HEK293 (cell line): Measurements from ENCODE around the gene UGT1A9.

Experiments used
- CTCF ChIA-PET: fragments of 350-600 bp; formaldehyde crosslinking; extraction: SDS; loops from one replicate; lab custom pipeline; 2021; ENCODE audit warnings: antibody characterized with exemption; lab: Yijun Ruan, JAX
- POLR2A ChIA-PET: fragments of 300-600 bp; formaldehyde crosslinking; extraction: SDS; loops from one replicate; lab custom pipeline; 2020; ENCODE audit warnings: antibody characterized with exemption, inconsistent platforms; lab: Yijun Ruan, JAX
- H3K27ac ChIP-seq: fragments of 200-500 bp; sonication (Bioruptor generic); 2 replicates; pipeline ENCODE4 v1.5.1; 2014; ENCODE audit warnings: low read depth, low read length, control low read depth, inconsistent platforms; ENCODE audit errors: extremely low read depth
- H3K36me3 ChIP-seq, 2 experiments: fragments of 200-500 bp in 1 of 2; sonication (Bioruptor generic) in 1 of 2; 1 replicate in 1 of 2; 2 replicates in 1 of 2; pipeline ENCODE4 v1.5.1; 2014 to 2017; ENCODE audit warnings: inconsistent platforms in 2 of 2, low read length in 2 of 2; ENCODE audit not compliant: control insufficient read depth in 2 of 2, insufficient read depth in 1 of 2
- H3K4me1 ChIP-seq: fragments of 200-500 bp; sonication (Bioruptor generic); 2 replicates; pipeline ENCODE4 v1.5.1; 2014; ENCODE audit warnings: mild to moderate bottlenecking, low read length, inconsistent platforms; ENCODE audit not compliant: control insufficient read depth, insufficient read depth
- H3K4me3 ChIP-seq: 2 replicates; pipeline ENCODE4 v1.5.1; 2011; ENCODE audit warnings: low read depth, mild to moderate bottlenecking, control low read depth, low read length, moderate library complexity
- H3K9me3 ChIP-seq: fragments of 200-500 bp; sonication (Bioruptor generic); 2 replicates; pipeline ENCODE4 v1.5.1; 2014; ENCODE audit warnings: low read depth, low read length, inconsistent platforms; ENCODE audit not compliant: control insufficient read depth, insufficient read depth
- IKZF3 ChIP-seq: fragments of 450-650 bp; IDR thresholded peaks from 2 replicates; pipeline ENCODE4 v1.5.0; 2018; ENCODE audit warnings: missing biosample characterization, mild to moderate bottlenecking, missing genetic modification characterization, moderate library complexity
- KLF10 ChIP-seq: fragments of 450-650 bp; IDR thresholded peaks from 2 replicates; pipeline ENCODE4 v1.5.1; 2018; ENCODE audit warnings: missing biosample characterization, mild to moderate bottlenecking, missing genetic modification characterization
- MEIS1 ChIP-seq: sonication (generic); formaldehyde crosslinking; IDR thresholded peaks from 2 replicates; pipeline ENCODE4 v1.8.1; 2022; ENCODE audit warnings: missing genetic modification reagents, mild to moderate bottlenecking, borderline replicate concordance
- MZF1 ChIP-seq: fragments of 450-650 bp; formaldehyde crosslinking; IDR thresholded peaks from 2 replicates; pipeline ENCODE4 v1.5.1; 2017; ENCODE audit warnings: missing biosample characterization, missing genetic modification characterization, borderline replicate concordance
- PRDM1 ChIP-seq: fragments of 450-650 bp; formaldehyde crosslinking; IDR thresholded peaks from 2 replicates; pipeline ENCODE4; 2016; ENCODE audit warnings: missing biosample characterization, missing genetic modification characterization
- SCRT2 ChIP-seq: fragments of 450-650 bp; formaldehyde crosslinking; IDR thresholded peaks from 2 replicates; pipeline ENCODE4 v1.5.1; 2016; ENCODE audit warnings: missing biosample characterization, missing genetic modification characterization
- ZBTB7A ChIP-seq: fragments of 450-650 bp; formaldehyde crosslinking; IDR thresholded peaks from 2 replicates; pipeline ENCODE4 v1.5.1; 2016; ENCODE audit warnings: low read depth, missing biosample characterization, missing genetic modification characterization
- ZFHX2 ChIP-seq: fragments of 450-650 bp; formaldehyde crosslinking; conservative IDR thresholded peaks from 2 replicates; pipeline ENCODE4 v1.5.1; 2016; ENCODE audit warnings: missing biosample characterization, missing genetic modification characterization
- ZNF112 ChIP-seq: fragments of 450-650 bp; formaldehyde crosslinking; IDR thresholded peaks from 2 replicates; pipeline ENCODE4 v1.5.0; 2017; ENCODE audit warnings: missing biosample characterization, missing genetic modification characterization
- ZNF223 ChIP-seq: fragments of 450-650 bp; formaldehyde crosslinking; IDR thresholded peaks from 2 replicates; pipeline ENCODE4 v1.5.1; 2016; ENCODE audit warnings: missing biosample characterization, missing genetic modification characterization
- ZNF302 ChIP-seq: fragments of 450-650 bp; formaldehyde crosslinking; IDR thresholded peaks from 2 replicates; pipeline ENCODE4 v1.5.1; 2016; ENCODE audit warnings: missing biosample characterization, missing genetic modification characterization, low read depth
- ZNF37A ChIP-seq: fragments of 450-650 bp; IDR thresholded peaks from 2 replicates; pipeline ENCODE4 v1.5.1; 2018; ENCODE audit warnings: missing biosample characterization, missing genetic modification characterization
- ZNF426 ChIP-seq: fragments of 450-650 bp; formaldehyde crosslinking; IDR thresholded peaks from 2 replicates; pipeline ENCODE4 v1.5.1; 2017; ENCODE audit warnings: missing biosample characterization, missing genetic modification characterization, mild to moderate bottlenecking, inconsistent platforms, moderate library complexity
- ZNF530 ChIP-seq: fragments of 450-650 bp; formaldehyde crosslinking; IDR thresholded peaks from 2 replicates; pipeline ENCODE4 v1.5.1; 2016; ENCODE audit warnings: low read depth, missing biosample characterization, missing genetic modification characterization
- ZNF621 ChIP-seq: fragments of 450-650 bp; formaldehyde crosslinking; IDR thresholded peaks from 2 replicates; pipeline ENCODE4 v1.5.1; 2017; ENCODE audit warnings: missing biosample characterization, missing genetic modification characterization
- ZNF629 ChIP-seq: fragments of 450-650 bp; formaldehyde crosslinking; IDR thresholded peaks from 2 replicates; pipeline ENCODE4 v1.5.1; 2017; ENCODE audit warnings: missing biosample characterization, missing genetic modification characterization
- ZNF654 ChIP-seq: fragments of 450-650 bp; formaldehyde crosslinking; IDR thresholded peaks from 2 replicates; pipeline ENCODE4 v1.5.1; 2016; ENCODE audit warnings: low read depth, missing biosample characterization, missing genetic modification characterization
- ZNF658 ChIP-seq: fragments of 450-650 bp; formaldehyde crosslinking; IDR thresholded peaks from 2 replicates; pipeline ENCODE4; 2016; ENCODE audit warnings: missing biosample characterization, missing genetic modification characterization
- ZNF785 ChIP-seq: fragments of 450-650 bp; formaldehyde crosslinking; IDR thresholded peaks from 2 replicates; pipeline ENCODE4 v1.5.1; 2016; ENCODE audit warnings: missing biosample characterization, missing genetic modification characterization
- ZSCAN23 ChIP-seq: fragments of 450-650 bp; formaldehyde crosslinking; IDR thresholded peaks from 2 replicates; pipeline ENCODE4 v1.5.1; 2016; ENCODE audit warnings: missing biosample characterization, missing genetic modification characterization
- TF ChIP-seq, protein P1 (sequence below): fragments of 450-650 bp; IDR thresholded peaks from 2 replicates; pipeline ENCODE4 v1.5.1; 2018; ENCODE audit warnings: missing biosample characterization, mild to moderate bottlenecking, missing genetic modification characterization
- TF ChIP-seq, protein P2 (sequence below): fragments of 450-650 bp; formaldehyde crosslinking; IDR thresholded peaks from 2 replicates; pipeline ENCODE4 v1.5.1; 2016; ENCODE audit warnings: missing biosample characterization, missing genetic modification characterization
- TF ChIP-seq, protein P3 (sequence below): fragments of 450-650 bp; formaldehyde crosslinking; IDR thresholded peaks from 2 replicates; pipeline ENCODE4 v1.5.1; 2017; ENCODE audit warnings: missing biosample characterization, missing genetic modification characterization
- TF ChIP-seq, protein P4 (sequence below): fragments of 450-650 bp; formaldehyde crosslinking; IDR thresholded peaks from 2 replicates; pipeline ENCODE4 v1.5.1; 2016; ENCODE audit warnings: missing biosample characterization, missing genetic modification characterization
- TF ChIP-seq, protein P5 (sequence below): fragments of 450-650 bp; formaldehyde crosslinking; IDR thresholded peaks from 2 replicates; pipeline ENCODE4 v1.5.1; 2016; ENCODE audit warnings: missing biosample characterization, missing genetic modification characterization
- TF ChIP-seq, protein P6 (sequence below): sonication (generic); formaldehyde crosslinking; IDR thresholded peaks from 2 replicates; pipeline ENCODE4 v1.8.1; 2022; ENCODE audit warnings: mild to moderate bottlenecking, moderate library complexity, missing genetic modification reagents

The UGT1A9 gene

DNA sequence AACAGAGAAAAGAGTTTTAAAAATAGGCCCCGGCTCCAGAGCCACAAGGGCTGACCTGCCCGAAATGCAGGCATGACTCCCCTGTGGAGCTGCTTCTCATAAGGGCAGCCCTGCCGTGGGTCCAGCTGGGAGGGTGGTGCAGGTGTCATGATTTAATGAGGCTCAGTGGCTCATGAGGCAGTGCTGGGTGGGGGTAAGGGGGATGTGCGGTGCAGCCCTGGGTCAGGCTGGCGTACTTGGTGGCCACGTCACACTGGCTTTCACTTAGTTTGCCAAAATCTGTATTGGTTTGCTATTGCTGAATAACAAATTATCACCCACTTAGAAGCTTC, 149.0 kb downstream of the UGT1A9 start:
- no peak overlapping the region for H3K27ac ChIP-seq
- H3K4me3 ChIP-seq: no peak overlapping the region
- H3K4me1 ChIP-seq: peaks cover 5% of the 10 kb centered on the region; the same call in 1 of the 2 replicates
- ChIA-PET POLR2A (no interaction called here), CTCF (no interaction called here)
- no peak for TF ChIP-seq ZNF621 (tag by site-specific recombination)
- no peak for TF ChIP-seq MEIS1 (CRISPR knock-in tag)
- no peak for TF ChIP-seq ZNF658 (tag by site-specific recombination)
- TF ChIP-seq ZNF426: no peak
- TF ChIP-seq, protein P1, sequence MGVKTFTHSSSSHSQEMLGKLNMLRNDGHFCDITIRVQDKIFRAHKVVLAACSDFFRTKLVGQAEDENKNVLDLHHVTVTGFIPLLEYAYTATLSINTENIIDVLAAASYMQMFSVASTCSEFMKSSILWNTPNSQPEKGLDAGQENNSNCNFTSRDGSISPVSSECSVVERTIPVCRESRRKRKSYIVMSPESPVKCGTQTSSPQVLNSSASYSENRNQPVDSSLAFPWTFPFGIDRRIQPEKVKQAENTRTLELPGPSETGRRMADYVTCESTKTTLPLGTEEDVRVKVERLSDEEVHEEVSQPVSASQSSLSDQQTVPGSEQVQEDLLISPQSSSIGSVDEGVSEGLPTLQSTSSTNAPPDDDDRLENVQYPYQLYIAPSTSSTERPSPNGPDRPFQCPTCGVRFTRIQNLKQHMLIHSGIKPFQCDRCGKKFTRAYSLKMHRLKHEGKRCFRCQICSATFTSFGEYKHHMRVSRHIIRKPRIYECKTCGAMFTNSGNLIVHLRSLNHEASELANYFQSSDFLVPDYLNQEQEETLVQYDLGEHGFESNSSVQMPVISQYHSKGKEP (tag by site-specific recombination): no peak
- TF ChIP-seq ZFHX2: no peak
- TF ChIP-seq ZNF530 (tag by site-specific recombination): no peak
- TF ChIP-seq ZNF37A (tag by site-specific recombination): no peak
- no peak for TF ChIP-seq ZNF112 (tag by site-specific recombination)
- TF ChIP-seq, protein P2, sequence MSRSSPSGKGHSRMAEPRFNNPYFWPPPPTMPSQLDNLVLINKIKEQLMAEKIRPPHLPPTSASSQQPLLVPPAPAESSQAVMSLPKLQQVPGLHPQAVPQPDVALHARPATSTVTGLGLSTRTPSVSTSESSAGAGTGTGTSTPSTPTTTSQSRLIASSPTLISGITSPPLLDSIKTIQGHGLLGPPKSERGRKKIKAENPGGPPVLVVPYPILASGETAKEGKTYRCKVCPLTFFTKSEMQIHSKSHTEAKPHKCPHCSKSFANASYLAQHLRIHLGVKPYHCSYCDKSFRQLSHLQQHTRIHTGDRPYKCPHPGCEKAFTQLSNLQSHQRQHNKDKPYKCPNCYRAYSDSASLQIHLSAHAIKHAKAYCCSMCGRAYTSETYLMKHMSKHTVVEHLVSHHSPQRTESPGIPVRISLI: no peak
- TF ChIP-seq ZNF629 (tag by site-specific recombination): no peak
- no peak for TF ChIP-seq ZNF654 (tag by site-specific recombination)
- no peak for TF ChIP-seq MZF1 (tag by site-specific recombination)
- TF ChIP-seq, protein P3, sequence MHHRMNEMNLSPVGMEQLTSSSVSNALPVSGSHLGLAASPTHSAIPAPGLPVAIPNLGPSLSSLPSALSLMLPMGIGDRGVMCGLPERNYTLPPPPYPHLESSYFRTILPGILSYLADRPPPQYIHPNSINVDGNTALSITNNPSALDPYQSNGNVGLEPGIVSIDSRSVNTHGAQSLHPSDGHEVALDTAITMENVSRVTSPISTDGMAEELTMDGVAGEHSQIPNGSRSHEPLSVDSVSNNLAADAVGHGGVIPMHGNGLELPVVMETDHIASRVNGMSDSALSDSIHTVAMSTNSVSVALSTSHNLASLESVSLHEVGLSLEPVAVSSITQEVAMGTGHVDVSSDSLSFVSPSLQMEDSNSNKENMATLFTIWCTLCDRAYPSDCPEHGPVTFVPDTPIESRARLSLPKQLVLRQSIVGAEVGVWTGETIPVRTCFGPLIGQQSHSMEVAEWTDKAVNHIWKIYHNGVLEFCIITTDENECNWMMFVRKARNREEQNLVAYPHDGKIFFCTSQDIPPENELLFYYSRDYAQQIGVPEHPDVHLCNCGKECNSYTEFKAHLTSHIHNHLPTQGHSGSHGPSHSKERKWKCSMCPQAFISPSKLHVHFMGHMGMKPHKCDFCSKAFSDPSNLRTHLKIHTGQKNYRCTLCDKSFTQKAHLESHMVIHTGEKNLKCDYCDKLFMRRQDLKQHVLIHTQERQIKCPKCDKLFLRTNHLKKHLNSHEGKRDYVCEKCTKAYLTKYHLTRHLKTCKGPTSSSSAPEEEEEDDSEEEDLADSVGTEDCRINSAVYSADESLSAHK: no peak
- TF ChIP-seq ZSCAN23 (tag by site-specific recombination): no peak
- H3K36me3 ChIP-seq: no peaks in the 10 kb centered on the region
- H3K9me3 ChIP-seq: no peaks in the 10 kb centered on the region

- Histone ChIP-seq H3K4me1 (peaks cover 5% of the 10 kb centered on the region; the same call in 1 of the 2 replicates), H3K36me3 (no peaks in the 10 kb centered on the region), H3K9me3 (no peaks in the 10 kb centered on the region), H3K27ac (no peak overlapping the region), H3K4me3 (no peak overlapping the region)
- POLR2A ChIA-PET: no interaction called here
- CTCF ChIA-PET: no interaction called here
- TF ChIP-seq ZNF530 (tag by site-specific recombination) (no peak), KLF10 (tag by site-specific recombination) (no peak), IKZF3 (tag by site-specific recombination) (no peak), PRDM1 (tag by site-specific recombination) (no peak), ZNF223 (no peak), ZNF112 (tag by site-specific recombination) (no peak), ZBTB7A (tag by site-specific recombination) (no peak), ZNF785 (tag by site-specific recombination) (no peak), ZNF302 (tag by site-specific recombination) (no peak), SCRT2 (tag by site-specific recombination) (no peak)
- TF ChIP-seq, protein P4, sequence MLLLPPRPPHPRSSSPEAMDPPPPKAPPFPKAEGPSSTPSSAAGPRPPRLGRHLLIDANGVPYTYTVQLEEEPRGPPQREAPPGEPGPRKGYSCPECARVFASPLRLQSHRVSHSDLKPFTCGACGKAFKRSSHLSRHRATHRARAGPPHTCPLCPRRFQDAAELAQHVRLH (tag by site-specific recombination): no peak
- TF ChIP-seq, protein P5, sequence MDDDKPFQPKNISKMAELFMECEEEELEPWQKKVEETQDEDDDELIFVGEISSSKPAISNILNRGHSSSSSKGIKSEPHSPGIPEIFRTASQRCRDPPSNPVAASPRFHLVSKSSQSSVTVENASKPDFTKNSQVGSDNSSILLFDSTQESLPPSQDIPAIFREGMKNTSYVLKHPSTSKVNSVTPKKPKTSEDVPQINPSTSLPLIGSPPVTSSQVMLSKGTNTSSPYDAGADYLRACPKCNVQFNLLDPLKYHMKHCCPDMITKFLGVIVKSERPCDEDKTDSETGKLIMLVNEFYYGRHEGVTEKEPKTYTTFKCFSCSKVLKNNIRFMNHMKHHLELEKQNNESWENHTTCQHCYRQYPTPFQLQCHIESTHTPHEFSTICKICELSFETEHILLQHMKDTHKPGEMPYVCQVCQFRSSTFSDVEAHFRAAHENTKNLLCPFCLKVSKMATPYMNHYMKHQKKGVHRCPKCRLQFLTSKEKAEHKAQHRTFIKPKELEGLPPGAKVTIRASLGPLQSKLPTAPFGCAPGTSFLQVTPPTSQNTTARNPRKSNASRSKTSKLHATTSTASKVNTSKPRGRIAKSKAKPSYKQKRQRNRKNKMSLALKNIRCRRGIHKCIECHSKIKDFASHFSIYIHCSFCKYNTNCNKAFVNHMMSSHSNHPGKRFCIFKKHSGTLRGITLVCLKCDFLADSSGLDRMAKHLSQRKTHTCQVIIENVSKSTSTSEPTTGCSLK (tag by site-specific recombination): no peak
- TF ChIP-seq, protein P6, sequence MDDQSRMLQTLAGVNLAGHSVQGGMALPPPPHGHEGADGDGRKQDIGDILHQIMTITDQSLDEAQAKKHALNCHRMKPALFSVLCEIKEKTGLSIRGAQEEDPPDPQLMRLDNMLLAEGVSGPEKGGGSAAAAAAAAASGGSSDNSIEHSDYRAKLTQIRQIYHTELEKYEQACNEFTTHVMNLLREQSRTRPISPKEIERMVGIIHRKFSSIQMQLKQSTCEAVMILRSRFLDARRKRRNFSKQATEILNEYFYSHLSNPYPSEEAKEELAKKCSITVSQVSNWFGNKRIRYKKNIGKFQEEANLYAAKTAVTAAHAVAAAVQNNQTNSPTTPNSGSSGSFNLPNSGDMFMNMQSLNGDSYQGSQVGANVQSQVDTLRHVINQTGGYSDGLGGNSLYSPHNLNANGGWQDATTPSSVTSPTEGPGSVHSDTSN (CRISPR knock-in tag): no peak
Measured at GRCh38 chr2:233821196-233821595, 149.5 kb downstream of the UGT1A9 start.
